PFSK-1 (cell line): Measurements from ENCODE around the gene HOXB3.

Experiments
- FOXP2 ChIP-seq: optimal IDR thresholded peaks from 2 replicates; pipeline ENCODE3; 2011; ENCODE audit warnings: borderline replicate concordance, control low read depth, inconsistent platforms; ENCODE audit not compliant: insufficient read depth; ENCODE audit errors: extremely low read length, extremely low read depth
- POLR2AphosphoS5 ChIP-seq: IDR thresholded peaks from 2 replicates; pipeline ENCODE4 v1.6.1; 2012; ENCODE audit warnings: low read depth, mild to moderate bottlenecking, control low read depth, low read length, moderate library complexity
- SIN3A ChIP-seq: IDR thresholded peaks from 2 replicates; pipeline ENCODE4 v1.6.1; 2012; ENCODE audit warnings: mild to moderate bottlenecking, low read length, moderate library complexity, borderline replicate concordance; ENCODE audit not compliant: insufficient read depth
- TAF1 ChIP-seq: IDR thresholded peaks from 2 replicates; pipeline ENCODE4 v1.6.1; 2012; ENCODE audit warnings: low read length, control low read depth, borderline replicate concordance; ENCODE audit not compliant: insufficient read depth
- TF ChIP-seq, protein P1 (sequence below), 2 experiments: IDR thresholded peaks; 2 replicates each; pipeline versions ENCODE4 v1.6.1 to v1.8.0; 2011 to 2012; ENCODE audit warnings: low read depth in 2 of 2, low read length in 2 of 2, control low read depth in 1 of 2, inconsistent platforms in 1 of 2, mild to moderate bottlenecking in 1 of 2, moderate library complexity in 1 of 2; ENCODE audit not compliant: insufficient read depth in 1 of 2

The HOXB3 gene

DNA sequence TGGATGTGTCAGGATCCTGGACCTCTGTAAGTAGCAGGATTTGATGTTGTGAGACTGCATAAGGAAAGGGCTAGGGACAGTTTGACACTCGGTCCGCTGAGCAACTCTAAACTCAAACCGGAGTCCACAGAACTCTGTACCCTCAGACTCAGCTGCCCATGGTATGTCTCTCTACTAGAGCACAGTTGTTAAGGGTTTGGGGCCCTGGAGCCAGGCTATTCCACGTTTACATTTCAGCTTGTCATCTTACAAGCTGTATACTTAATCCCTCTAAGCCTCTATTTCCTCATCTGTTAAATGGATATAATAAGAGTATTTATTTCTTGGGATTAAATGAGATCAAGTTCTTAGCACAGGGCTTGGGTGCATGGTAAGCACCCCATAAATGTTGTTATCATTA is 87.1 kb downstream of the HOXB3 start:
- TF ChIP-seq TAF1, result no peak

DNA sequence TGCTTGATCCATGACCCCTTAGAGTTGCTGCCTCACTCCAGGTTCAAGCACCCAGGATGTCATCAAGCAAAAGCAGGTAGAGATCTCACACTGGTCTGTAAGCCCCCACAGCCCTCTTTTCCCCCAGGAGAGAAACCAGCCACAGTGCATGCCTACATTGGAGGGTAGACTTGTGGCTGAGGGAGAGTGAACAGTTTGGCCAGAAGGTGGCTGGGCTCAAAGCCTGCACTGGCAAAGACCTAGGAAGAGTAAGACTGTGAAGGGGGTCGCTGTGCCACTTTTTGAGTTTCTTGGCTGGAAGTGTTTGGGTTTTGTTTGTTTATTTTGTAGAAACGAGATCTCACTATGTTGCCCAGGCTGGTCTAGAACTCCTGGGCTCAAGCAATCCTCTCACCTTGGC is 87.7 kb downstream of the HOXB3 start:
- TF ChIP-seq, protein P1, sequence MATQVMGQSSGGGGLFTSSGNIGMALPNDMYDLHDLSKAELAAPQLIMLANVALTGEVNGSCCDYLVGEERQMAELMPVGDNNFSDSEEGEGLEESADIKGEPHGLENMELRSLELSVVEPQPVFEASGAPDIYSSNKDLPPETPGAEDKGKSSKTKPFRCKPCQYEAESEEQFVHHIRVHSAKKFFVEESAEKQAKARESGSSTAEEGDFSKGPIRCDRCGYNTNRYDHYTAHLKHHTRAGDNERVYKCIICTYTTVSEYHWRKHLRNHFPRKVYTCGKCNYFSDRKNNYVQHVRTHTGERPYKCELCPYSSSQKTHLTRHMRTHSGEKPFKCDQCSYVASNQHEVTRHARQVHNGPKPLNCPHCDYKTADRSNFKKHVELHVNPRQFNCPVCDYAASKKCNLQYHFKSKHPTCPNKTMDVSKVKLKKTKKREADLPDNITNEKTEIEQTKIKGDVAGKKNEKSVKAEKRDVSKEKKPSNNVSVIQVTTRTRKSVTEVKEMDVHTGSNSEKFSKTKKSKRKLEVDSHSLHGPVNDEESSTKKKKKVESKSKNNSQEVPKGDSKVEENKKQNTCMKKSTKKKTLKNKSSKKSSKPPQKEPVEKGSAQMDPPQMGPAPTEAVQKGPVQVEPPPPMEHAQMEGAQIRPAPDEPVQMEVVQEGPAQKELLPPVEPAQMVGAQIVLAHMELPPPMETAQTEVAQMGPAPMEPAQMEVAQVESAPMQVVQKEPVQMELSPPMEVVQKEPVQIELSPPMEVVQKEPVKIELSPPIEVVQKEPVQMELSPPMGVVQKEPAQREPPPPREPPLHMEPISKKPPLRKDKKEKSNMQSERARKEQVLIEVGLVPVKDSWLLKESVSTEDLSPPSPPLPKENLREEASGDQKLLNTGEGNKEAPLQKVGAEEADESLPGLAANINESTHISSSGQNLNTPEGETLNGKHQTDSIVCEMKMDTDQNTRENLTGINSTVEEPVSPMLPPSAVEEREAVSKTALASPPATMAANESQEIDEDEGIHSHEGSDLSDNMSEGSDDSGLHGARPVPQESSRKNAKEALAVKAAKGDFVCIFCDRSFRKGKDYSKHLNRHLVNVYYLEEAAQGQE (IDR thresholded peaks at IDR 0.05; ENCODE audit: insufficient read depth in 1 of 2, low read depth in 2 of 2, low read length in 2 of 2), result no peak
- no peak for TF ChIP-seq TAF1
- TF ChIP-seq SIN3A, result no peak
- no peak for TF ChIP-seq POLR2AphosphoS5
- TF ChIP-seq FOXP2, result no peak

DNA sequence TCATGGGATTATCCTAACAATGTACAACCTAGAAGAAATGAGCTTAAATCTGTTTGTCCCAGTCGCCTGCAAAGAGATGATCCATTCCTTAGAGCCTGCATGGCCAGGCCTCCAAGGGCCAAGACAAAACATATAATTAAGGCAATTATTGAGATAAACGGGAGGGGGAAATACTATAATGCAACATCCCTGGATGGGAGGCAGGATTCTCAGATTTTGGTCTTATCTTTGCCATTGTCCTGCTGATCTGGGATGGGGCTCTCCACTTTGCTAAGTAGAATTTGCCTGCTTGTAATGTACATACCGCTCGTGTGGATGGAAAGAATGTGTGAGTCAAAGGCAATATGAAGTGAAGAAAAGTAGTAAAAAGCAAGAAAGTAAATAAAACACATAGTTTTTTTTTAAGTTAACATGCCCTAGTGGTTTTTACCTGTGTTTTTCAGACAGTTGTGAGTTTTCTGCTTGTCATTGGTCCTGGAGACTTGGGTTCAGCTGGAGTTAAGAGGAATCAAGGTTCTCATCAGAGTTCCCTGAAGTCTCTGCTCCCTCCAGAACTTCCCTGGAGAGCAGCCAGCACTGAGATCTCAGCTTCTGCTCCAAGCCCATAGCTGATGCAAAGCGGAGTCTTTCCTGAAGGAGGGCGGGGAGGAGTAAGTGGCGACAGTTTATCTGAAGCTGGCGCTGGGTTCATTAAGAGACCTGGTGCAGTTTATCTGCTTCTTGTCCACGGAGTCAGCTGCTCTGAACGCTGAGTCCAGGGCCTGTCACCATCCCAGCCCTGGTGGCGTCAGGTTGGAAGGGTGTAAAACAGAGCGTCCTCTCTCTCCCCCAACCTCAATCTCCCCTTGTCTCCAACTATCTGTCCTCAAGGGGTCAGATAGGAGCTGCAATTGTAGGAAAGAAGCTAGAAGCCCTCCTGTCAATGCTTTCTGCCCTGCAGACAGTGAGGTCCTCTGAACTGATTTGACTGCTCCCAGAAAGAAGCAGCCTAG is 89.3 kb downstream of the HOXB3 start:
- TF ChIP-seq SIN3A, result no peak
- TF ChIP-seq POLR2AphosphoS5, result no peak
- TF ChIP-seq TAF1, result no peak
- TF ChIP-seq, protein P1 (IDR thresholded peaks at IDR 0.05; ENCODE audit: insufficient read depth in 1 of 2, low read depth in 2 of 2, low read length in 2 of 2), result no peak
- TF ChIP-seq FOXP2, result no peak

DNA sequence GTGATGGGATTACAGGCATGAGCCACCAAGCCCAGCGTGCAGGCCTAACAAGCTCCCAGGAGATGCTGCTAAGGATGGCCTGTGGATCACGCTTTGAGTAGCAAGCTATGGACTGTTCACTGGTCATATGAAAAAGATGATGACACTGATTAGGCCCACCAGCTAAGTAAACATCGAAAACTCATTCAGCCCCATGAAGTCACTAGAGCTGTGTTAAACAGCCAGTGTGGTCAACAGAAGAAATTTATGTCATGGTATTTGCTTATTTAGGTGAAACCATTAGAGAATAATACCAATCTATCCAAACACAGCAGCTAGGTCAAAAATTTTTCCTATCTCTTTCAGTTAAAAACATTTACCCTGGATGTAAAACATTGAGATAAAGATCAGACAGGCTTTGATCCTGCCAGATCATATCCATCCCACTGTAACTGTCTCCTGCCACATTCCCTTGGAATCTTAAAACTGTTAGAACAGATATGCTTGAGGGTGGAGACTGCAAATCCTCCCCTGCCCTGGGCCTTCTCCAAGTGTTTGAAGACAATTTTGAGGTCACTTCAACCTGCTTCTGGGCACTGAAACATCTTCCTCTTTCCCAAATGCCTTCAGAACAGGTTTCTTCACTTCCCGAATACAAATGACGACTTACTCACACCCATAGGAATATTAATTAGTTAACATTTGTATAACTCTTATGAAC is 90.2 kb downstream of the HOXB3 start:
- TF ChIP-seq POLR2AphosphoS5 (no peak), FOXP2 (no peak), SIN3A (no peak), TAF1 (no peak)
- TF ChIP-seq, protein P1 (IDR thresholded peaks at IDR 0.05; ENCODE audit: insufficient read depth in 1 of 2, low read depth in 2 of 2, low read length in 2 of 2), result no peak

DNA sequence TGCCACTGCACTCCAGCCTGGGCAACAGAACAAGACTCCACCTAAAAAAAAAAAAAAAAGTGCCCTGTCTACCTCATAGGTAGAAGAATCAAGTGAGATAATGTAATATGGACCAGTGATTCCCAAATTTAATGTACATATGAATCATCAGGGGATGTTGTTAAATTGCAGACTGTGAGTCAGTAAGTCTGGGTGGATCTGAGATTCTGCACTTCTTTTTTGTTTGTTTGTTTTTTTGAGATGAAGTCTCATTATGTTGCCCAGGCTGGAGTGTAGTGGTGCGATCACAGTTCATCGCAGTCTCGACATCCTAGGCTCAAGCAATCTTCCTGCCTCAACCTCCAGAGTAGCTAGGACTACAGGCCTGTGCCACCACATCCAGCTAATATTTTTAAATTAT is 90.8 kb downstream of the HOXB3 start:
- TF ChIP-seq FOXP2 (no peak), SIN3A (no peak), POLR2AphosphoS5 (no peak), TAF1 (no peak)
- TF ChIP-seq, protein P1 (IDR thresholded peaks at IDR 0.05; ENCODE audit: insufficient read depth in 1 of 2, low read depth in 2 of 2, low read length in 2 of 2), result no peak
